ENCODE results near the gene BTBD9.

The BTBD9 gene

GRCh38 chr6:38593409-38593808, 46.3 kb downstream of the BTBD9 start:
- no peak for DNase-seq

GRCh38 chr6:38591439-38591838, 48.3 kb downstream of the BTBD9 start:
- DNase-seq = no peak

- no peak for DNase-seq
Measured at GRCh38 chr6:38589367-38589720, 50.4 kb downstream of the BTBD9 start.

GRCh38 chr6:38588631-38589366, 50.9 kb downstream of the BTBD9 start:
- DNase-seq = no peak

GRCh38 chr6:38587766-38588362, 51.9 kb downstream of the BTBD9 start:
- no peak for DNase-seq

- DNase-seq = no peak
Measured at GRCh38 chr6:38586992-38587391, 52.7 kb downstream of the BTBD9 start.

- no peak for DNase-seq
Measured at GRCh38 chr6:38584731-38585130, 55.0 kb downstream of the BTBD9 start.

- DNase-seq = no peak
Measured at GRCh38 chr6:38583523-38583922, 56.2 kb downstream of the BTBD9 start.

GRCh38 chr6:38580030-38580429, 59.7 kb downstream of the BTBD9 start:
- no peak for DNase-seq

- DNase-seq = no peak
Measured at GRCh38 chr6:38579010-38579628, 60.6 kb downstream of the BTBD9 start.

GRCh38 chr6:38578075-38578474, 61.7 kb downstream of the BTBD9 start:
- no peak for DNase-seq

- DNase-seq = no peak
Measured at GRCh38 chr6:38577492-38577891, 62.2 kb downstream of the BTBD9 start.

GRCh38 chr6:38573801-38574395, 65.8 kb downstream of the BTBD9 start:
- no peak for DNase-seq

GRCh38 chr6:38572186-38572813, 67.4 kb downstream of the BTBD9 start:
- DNase-seq = no peak

GRCh38 chr6:38571721-38572120, 68.0 kb downstream of the BTBD9 start:
- no peak for DNase-seq

- DNase-seq = no peak
Measured at GRCh38 chr6:38570750-38571149, 69.0 kb downstream of the BTBD9 start.

GRCh38 chr6:38567436-38567835, 72.3 kb downstream of the BTBD9 start:
- no peak for DNase-seq

- no peak for DNase-seq
Measured at GRCh38 chr6:38566295-38567030, 73.3 kb downstream of the BTBD9 start.

GRCh38 chr6:38564301-38564700, 75.4 kb downstream of the BTBD9 start:
- DNase-seq = no peak

GRCh38 chr6:38555606-38556005, 84.1 kb downstream of the BTBD9 start:
- DNase-seq = no peak

GRCh38 chr6:38554700-38555413, 84.9 kb downstream of the BTBD9 start:
- DNase-seq = no peak

GRCh38 chr6:38554014-38554413, 85.7 kb downstream of the BTBD9 start:
- DNase-seq = no peak
